ENCODE data around the gene TEX14. TPM values are rescaled to one million over a fixed set of nuclear protein-coding genes. Genes with fewer than 3 reads are reported as not detected.

TEX14 gene
- polyA plus RNA-seq, 1 donor (not counting 4 experiments of a cell fraction or from before 2014, with no cell fraction given): 0.16 TPM

GRCh38 chr17:58684003-58684402 lies 7.8 kb downstream of the TEX14 start:
- TF ChIP-seq EZH2 (IDR thresholded peaks at IDR 0.05; ENCODE audit: low read length): no peak
- TF ChIP-seq CTCF (optimal IDR thresholded peaks at IDR 0.05 in 1 of 3, IDR thresholded peaks at IDR 0.05 in 1 of 3, conservative IDR thresholded peaks at IDR 0.05 in 1 of 3; ENCODE audit: extremely low read depth in 1 of 3, insufficient read depth in 2 of 3, low read length in 3 of 3): no peak
- H3K9ac ChIP-seq (ENCODE audit: control insufficient read depth, extremely low read depth, insufficient read depth, low read length): no peak overlapping the region

DNA sequence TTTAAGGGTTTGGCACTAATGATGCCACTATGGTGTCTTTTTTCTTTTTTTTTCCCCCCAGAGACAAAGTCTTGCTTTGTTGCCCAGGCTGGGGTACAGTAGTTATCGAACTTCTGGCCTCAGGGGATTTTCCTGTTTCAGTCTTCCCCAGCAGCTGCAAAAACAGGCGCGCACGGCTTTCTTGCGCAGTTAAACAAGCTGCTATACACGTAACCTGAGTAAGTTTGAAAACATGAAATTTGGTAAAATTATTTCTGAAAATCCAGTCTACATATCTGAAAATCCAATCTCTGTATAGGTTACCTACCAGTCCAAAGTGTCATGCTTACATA lies 11.8 kb downstream of the TEX14 start:
- no peak for FAIRE-seq

More at GRCh38 chr17:58684003-58684402, 7.8 kb downstream of the TEX14 start:
- Histone ChIP-seq H4K20me1 (ENCODE audit: control insufficient read depth, extremely low read depth, insufficient read depth, low read length) (no peaks in the 10 kb centered on the region), H3K9me3 (ENCODE audit: control insufficient read depth, low read depth, low read length) (no peaks in the 10 kb centered on the region), H2AFZ (ENCODE audit: control insufficient read depth, low read length) (no peak overlapping the region), H3K79me2 (ENCODE audit: control insufficient read depth, insufficient read depth, low read length) (no peaks in the 10 kb centered on the region), H3K4me3 (ENCODE audit: control insufficient read depth in 2 of 3, extremely low read depth in 1 of 3, insufficient read depth in 2 of 3, low read depth in 1 of 3, low read length in 3 of 3) (no peak overlapping the region), H3K27ac (ENCODE audit: control insufficient read depth, insufficient read depth, low read length) (no peak overlapping the region), H3K4me2 (ENCODE audit: control insufficient read depth, extremely low read depth, insufficient read depth, low read depth, low read length) (no peak overlapping the region), H3K9me1 (ENCODE audit: control insufficient read depth, extremely low read depth, insufficient read depth, low read length) (no peaks in the 10 kb centered on the region), H3K4me1 (ENCODE audit: control insufficient read depth, extremely low read depth, insufficient read depth, low read length) (no peaks in the 10 kb centered on the region), H3K36me3 (ENCODE audit: control insufficient read depth in 2 of 2, extremely low read depth in 1 of 2, insufficient read depth in 2 of 2, low read length in 2 of 2) (no peaks in the 10 kb centered on the region), H3K27me3 (ENCODE audit: control insufficient read depth, extremely low read depth, insufficient read depth, low read length) (no peaks in the 10 kb centered on the region)
- DNase-seq (ENCODE audit: low read depth, low spot score): no peak
- no peak for FAIRE-seq
- dilution Hi-C loops (cut with MboI; ENCODE audit: extremely low pct_ligation_motif_present, low sequenced_read_pairs): no loop called here

More for the DNA sequence above, 11.8 kb downstream of the TEX14 start:
- Histone ChIP-seq H3K27me3 (ENCODE audit: control insufficient read depth, extremely low read depth, insufficient read depth, low read length) (no peaks in the 10 kb centered on the region), H3K4me3 (ENCODE audit: control insufficient read depth in 2 of 3, extremely low read depth in 1 of 3, insufficient read depth in 2 of 3, low read depth in 1 of 3, low read length in 3 of 3) (peak overlapping the region in 1 of 3 experiments; percentile 49), H3K9ac (ENCODE audit: control insufficient read depth, extremely low read depth, insufficient read depth, low read length) (peak overlapping the region; percentile 69), H3K36me3 (ENCODE audit: control insufficient read depth in 2 of 2, extremely low read depth in 1 of 2, insufficient read depth in 2 of 2, low read length in 2 of 2) (no peaks in the 10 kb centered on the region), H3K9me3 (ENCODE audit: control insufficient read depth, low read depth, low read length) (no peaks in the 10 kb centered on the region), H3K4me2 (ENCODE audit: control insufficient read depth, extremely low read depth, insufficient read depth, low read depth, low read length) (peak overlapping the region; percentile 64), H2AFZ (ENCODE audit: control insufficient read depth, low read length) (no peak overlapping the region), H3K79me2 (ENCODE audit: control insufficient read depth, insufficient read depth, low read length) (no peaks in the 10 kb centered on the region), H3K9me1 (ENCODE audit: control insufficient read depth, extremely low read depth, insufficient read depth, low read length) (no peaks in the 10 kb centered on the region), H3K27ac (ENCODE audit: control insufficient read depth, insufficient read depth, low read length) (peak overlapping the region; percentile 78), H3K4me1 (ENCODE audit: control insufficient read depth, extremely low read depth, insufficient read depth, low read length) (no peaks in the 10 kb centered on the region), H4K20me1 (ENCODE audit: control insufficient read depth, extremely low read depth, insufficient read depth, low read length) (no peaks in the 10 kb centered on the region)
- no peak for DNase-seq (ENCODE audit: low read depth, low spot score)
- dilution Hi-C loops (cut with MboI; ENCODE audit: extremely low pct_ligation_motif_present, low sequenced_read_pairs): no loop called here
- TF ChIP-seq CTCF (optimal IDR thresholded peaks at IDR 0.05 in 1 of 3, IDR thresholded peaks at IDR 0.05 in 1 of 3, conservative IDR thresholded peaks at IDR 0.05 in 1 of 3; ENCODE audit: extremely low read depth in 1 of 3, insufficient read depth in 2 of 3, low read length in 3 of 3) (no peak), EZH2 (IDR thresholded peaks at IDR 0.05; ENCODE audit: low read length) (no peak)

All from keratinocyte (primary cell).